Stimulated activated CD8-positive, alpha-beta memory T cell treated with anti-CD3 and anti-CD28 coated beads, Interleukin-7, amount 100 ng/mL, for 4 hours (primary cell): Measurements from ENCODE around the gene MAEA.
"Not testable (repeated sequence)": the region's sequence is repeated elsewhere in the genome, so short reads cannot be mapped to it uniquely, and the experiment has no call there.

Source experiments
- DNase-seq, 2 donors: peaks; one replicate each; pipeline ENCODE4 v3.0.0-alpha.2; 2020; ENCODE audit warnings: low read depth in 2 of 2

MAEA gene

DNA sequence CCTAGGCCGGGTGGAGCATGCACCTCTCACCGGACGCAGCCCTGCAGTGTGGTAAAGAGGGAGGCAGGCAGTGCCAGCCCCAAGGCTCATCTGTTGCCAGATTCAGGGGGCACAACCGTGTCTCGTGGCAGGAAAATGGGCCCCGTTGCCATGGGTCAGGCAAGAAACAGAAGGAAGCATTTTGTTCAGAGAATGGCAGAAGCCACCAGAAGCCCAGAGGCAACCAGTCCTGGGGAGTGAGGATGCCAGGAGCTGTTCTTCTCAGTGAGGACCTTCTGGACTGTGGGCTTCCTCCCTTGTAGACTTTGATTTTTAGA, 44.8 kb downstream of the MAEA start:
- no peak for DNase-seq

DNA sequence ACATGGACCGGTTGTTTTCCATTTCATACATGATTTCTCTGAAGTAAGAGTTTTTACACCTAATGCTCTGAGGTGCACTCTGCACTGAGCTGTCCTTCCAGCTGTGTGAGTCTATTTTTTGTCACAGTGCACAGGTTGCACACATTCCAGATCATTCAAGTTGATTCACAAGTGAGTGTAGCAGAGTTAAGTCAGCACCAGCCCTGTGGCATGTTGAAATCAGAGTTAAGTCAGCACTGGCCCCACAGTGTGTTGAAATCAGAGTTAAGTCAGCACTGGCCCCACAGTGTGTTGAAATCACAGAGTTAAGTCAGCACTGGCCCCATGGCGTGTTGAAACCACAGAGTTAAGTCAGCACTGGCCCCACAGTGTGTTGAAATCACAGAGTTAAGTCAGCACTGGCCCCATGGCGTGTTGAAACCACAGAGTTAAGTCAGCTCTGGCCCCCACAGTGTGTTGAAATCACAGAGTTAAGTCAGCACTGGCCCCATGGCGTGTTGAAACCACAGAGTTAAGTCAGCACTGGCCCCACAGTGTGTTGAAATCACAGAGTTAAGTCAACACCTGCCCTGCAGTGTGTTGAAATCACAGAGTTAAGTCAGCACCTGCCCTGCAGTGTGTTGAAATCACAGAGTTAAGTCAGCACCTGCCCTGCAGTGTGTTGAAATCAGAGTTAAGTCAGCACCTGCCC, 45.6 kb downstream of the MAEA start:
- not testable (repeated sequence) for DNase-seq

DNA sequence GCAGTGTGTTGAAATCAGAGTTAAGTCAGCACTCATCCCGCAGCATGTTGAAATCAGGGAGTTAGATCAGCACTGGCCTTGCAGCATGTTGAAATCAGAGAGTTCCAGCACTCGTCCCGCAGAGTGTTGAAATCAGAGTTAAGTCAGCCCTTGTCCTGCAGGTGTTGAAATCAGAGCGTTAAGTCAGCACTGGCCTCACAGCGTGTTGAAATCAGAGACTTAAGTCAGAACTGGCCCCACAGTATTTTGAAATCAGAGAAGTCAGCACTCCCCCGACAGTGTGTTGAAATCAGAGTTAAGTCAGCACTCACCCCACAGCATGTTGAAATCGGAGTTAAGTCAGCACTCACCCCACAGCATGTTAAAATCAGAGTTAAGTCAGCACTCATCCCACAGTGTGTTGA, 46.4 kb downstream of the MAEA start:
- no peak for DNase-seq

DNA sequence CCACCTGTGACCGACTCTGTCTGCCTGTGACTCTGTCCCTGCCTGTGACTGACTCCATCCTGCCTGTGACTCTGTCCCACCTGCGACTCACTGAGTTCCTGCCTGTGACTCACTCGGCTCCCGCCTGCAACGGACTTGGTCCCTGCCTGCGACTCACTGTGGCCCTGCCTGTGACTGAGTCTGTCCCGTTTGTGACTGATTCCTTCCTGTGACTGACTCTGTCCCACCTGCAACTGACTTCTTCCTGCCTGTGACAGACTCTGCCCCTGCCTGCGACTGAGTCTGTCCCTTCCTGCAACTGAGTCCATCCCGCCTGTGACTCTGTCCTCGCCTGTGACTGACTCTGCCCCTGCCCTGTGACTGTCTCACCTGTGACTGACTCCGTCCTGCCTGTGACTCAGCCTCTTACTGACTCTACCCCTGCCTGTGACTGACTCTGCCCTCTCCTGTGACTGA, 47.7 kb downstream of the MAEA start:
- peak; percentile 59 to 64 for DNase-seq

GRCh38 chr4:1337951-1338751, 48.5 kb downstream of the MAEA start:
- no peak for DNase-seq

GRCh38 chr4:1338752-1339414, 49.2 kb downstream of the MAEA start:
- no peak for DNase-seq

DNA sequence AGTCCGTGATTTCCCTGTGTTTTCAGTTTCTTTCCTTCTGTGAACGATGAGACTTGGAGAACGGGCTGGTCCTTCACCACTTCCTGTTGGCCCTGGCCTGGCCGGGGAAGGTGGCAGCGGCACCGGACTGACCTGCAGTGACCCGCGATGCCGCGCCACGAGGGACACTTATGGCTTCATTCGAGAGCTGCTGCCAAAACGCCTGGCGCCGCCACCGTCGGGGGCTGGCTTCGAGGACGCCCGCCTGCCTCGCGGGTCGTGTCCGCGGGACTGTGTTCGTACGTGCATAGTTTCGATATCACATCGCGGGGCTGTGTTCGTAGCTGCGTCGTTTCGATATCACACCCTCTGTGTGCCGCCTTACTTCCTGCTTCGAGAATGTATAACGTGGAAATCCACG, 49.8 kb downstream of the MAEA start:
- no peak for DNase-seq

GRCh38 chr4:1340181-1340747, 50.6 kb downstream of the MAEA start:
- no peak for DNase-seq

GRCh38 chr4:1340861-1341260, 51.2 kb downstream of the MAEA start:
- no peak for DNase-seq

GRCh38 chr4:1342003-1342402, 52.3 kb downstream of the MAEA start:
- no peak for DNase-seq

GRCh38 chr4:1344696-1345095, 55.0 kb downstream of the MAEA start:
- DNase-seq, result no peak

- DNase-seq, result peak in 1 of 2 donors; percentile 30
These were observed 56.5 kb downstream of the MAEA start for GRCh38 chr4:1345903-1346780.

GRCh38 chr4:1346781-1347409, 57.2 kb downstream of the MAEA start, which contains the start of gene UVSSA:
Gene UVSSA (plus strand): TSS chr4:1347208. CDS start chr4:1348092, 884 bp downstream.
- peak; percentile 100 for DNase-seq

GRCh38 chr4:1347410-1347864, 57.7 kb downstream of the MAEA start:
- peak in 1 of 2 donors; percentile 21 for DNase-seq

GRCh38 chr4:1348014-1348513, 58.4 kb downstream of the MAEA start:
- no peak for DNase-seq

GRCh38 chr4:1348746-1349145, 59.1 kb downstream of the MAEA start:
- no peak for DNase-seq

- DNase-seq, result no peak
These were observed 59.9 kb downstream of the MAEA start for GRCh38 chr4:1349359-1350168.

DNA sequence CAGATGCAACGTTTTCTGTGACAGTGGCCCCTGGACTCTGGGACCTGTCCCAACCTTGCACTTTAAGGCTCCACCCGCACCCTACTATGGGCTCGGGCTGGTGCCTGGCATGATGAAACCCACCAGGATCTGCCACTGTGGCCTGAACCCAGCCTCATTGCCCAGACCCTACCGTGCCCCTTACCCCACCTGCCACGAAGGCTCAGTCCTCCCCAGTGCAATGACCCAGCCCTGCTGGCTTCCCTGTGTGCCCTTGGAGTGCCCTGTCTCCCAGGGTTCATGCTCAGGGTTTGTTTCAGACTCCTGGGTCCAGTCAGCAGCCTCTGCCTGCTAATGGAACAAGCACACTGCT, 60.5 kb downstream of the MAEA start:
- no peak for DNase-seq

GRCh38 chr4:1351854-1352566, 62.3 kb downstream of the MAEA start:
- DNase-seq, result peak; percentile 72 to 77
